Panc1 (cell line): ENCODE results near the gene TRIM41. TPM values are rescaled to one million over a fixed set of nuclear protein-coding genes. Genes with fewer than 3 reads are reported as not detected.

Experiments
- ATAC-seq: fragments of 200-7000 bp; cut with Tn5 transposase; 2 replicates; pipeline ENCODE4 v1.9.1; 2020; ENCODE audit warnings: mild to moderate bottlenecking, moderate library complexity
- BruUV-seq: library from RNA; stranded (reverse); fragments of 400-500 nt; replicated peaks from 2 replicates; lab custom pipeline; 2021; lab: Mats Ljungman, UMichigan
- CTCF ChIA-PET: fragments of 300-600 bp; sonication (Branson Sonifier 250); formaldehyde crosslinking; loops from one replicate; lab custom pipeline; 2022; ENCODE audit warnings: antibody characterized with exemption; lab: Charles Lee
- POLR2A ChIA-PET: fragments of 300-600 bp; sonication (Branson Sonifier 250); formaldehyde crosslinking; loops from one replicate; lab custom pipeline; 2022; ENCODE audit warnings: antibody characterized with exemption; lab: Charles Lee
- DNase-seq: peaks from one replicate; pipeline ENCODE4 v3.0.0-alpha.2; 2010; ENCODE audit warnings: low read depth, low spot score
- H3K27ac ChIP-seq: 2 replicates; pipeline ENCODE4 v1.5.1; 2011; ENCODE audit warnings: mild to moderate bottlenecking, low read length, inconsistent platforms
- H3K27me3 ChIP-seq: fragments of 200-500 bp; sonication (Bioruptor generic); 2 replicates; pipeline ENCODE4 v1.6.0; 2014; ENCODE audit warnings: low read length, inconsistent platforms; ENCODE audit not compliant: control insufficient read depth, insufficient read depth
- H3K36me3 ChIP-seq: fragments of 200-500 bp; sonication (Bioruptor generic); 2 replicates; pipeline ENCODE4 v1.5.1; 2014; ENCODE audit warnings: inconsistent platforms, mild to moderate bottlenecking, low read length, moderate library complexity; ENCODE audit not compliant: control insufficient read depth, insufficient read depth
- H3K4me1 ChIP-seq: 2 replicates; pipeline ENCODE4 v1.5.1; 2011; ENCODE audit warnings: inconsistent platforms, mild to moderate bottlenecking, low read length, moderate library complexity; ENCODE audit not compliant: control insufficient read depth, insufficient read depth
- H3K4me3 ChIP-seq, 2 experiments: 2 replicates each; pipeline ENCODE4 v1.5.1; 2011 to 2012; ENCODE audit warnings: low read depth in 2 of 2, low read length in 2 of 2, mild to moderate bottlenecking in 2 of 2, inconsistent platforms in 1 of 2, moderate library complexity in 1 of 2
- H3K9me3 ChIP-seq: fragments of 200-500 bp; sonication (Bioruptor generic); 2 replicates; pipeline ENCODE4 v1.5.1; 2014; ENCODE audit warnings: low read depth, mild to moderate bottlenecking, inconsistent platforms, low read length, moderate library complexity; ENCODE audit not compliant: control insufficient read depth, insufficient read depth
- POLR2AphosphoS5 ChIP-seq: IDR thresholded peaks from 2 replicates; pipeline ENCODE4 v1.6.1; 2012; ENCODE audit warnings: mild to moderate bottlenecking, low read depth, low read length, moderate library complexity
- SIN3A ChIP-seq: IDR thresholded peaks from 2 replicates; pipeline ENCODE4 v1.6.1; 2012; ENCODE audit warnings: low read depth, mild to moderate bottlenecking, low read length, moderate library complexity, borderline replicate concordance; ENCODE audit not compliant: insufficient read depth
- TCF7L2 ChIP-seq: IDR thresholded peaks from 2 replicates; pipeline ENCODE4 v1.6.1; 2011; ENCODE audit warnings: mild to moderate bottlenecking, low read depth, low read length, inconsistent platforms
- in situ Hi-C: cut with HindIII; loops from 2 replicates; pipeline ENCODE4 v1.10.0; 2016; ENCODE audit warnings: low sequenced_read_pairs, low pct_unique_long_range_greater_than_20kb
- intact Hi-C: fragments of 100-400 bp; cut with micrococcal nuclease; formaldehyde crosslinking; loops from one replicate; pipeline ENCODE4 v1.10.0; 2022; ENCODE audit not compliant: unreplicated experiment
- total RNA-seq: library from RNA; stranded (reverse); gene quantifications from one replicate; pipeline ENCODE4 v1.2.1, GENCODE V29; 2021; ENCODE audit not compliant: unreplicated experiment
- TF ChIP-seq, protein P1 (sequence below), 2 experiments: IDR thresholded peaks; 2 replicates each; pipeline ENCODE4 v1.6.1; 2011 to 2012; ENCODE audit warnings: low read depth in 2 of 2, control low read depth in 1 of 2, low read length in 1 of 2, mild to moderate bottlenecking in 1 of 2, moderate library complexity in 1 of 2; ENCODE audit not compliant: insufficient read depth in 1 of 2
- TF ChIP-seq, protein P2 (sequence below): fragments of 450-650 bp; IDR thresholded peaks from 2 replicates; pipeline ENCODE4 v1.5.1; 2017; ENCODE audit warnings: mild to moderate bottlenecking

The TRIM41 gene
- total RNA-seq, 1 experiment from 2014 or later: 58.3 TPM

DNA sequence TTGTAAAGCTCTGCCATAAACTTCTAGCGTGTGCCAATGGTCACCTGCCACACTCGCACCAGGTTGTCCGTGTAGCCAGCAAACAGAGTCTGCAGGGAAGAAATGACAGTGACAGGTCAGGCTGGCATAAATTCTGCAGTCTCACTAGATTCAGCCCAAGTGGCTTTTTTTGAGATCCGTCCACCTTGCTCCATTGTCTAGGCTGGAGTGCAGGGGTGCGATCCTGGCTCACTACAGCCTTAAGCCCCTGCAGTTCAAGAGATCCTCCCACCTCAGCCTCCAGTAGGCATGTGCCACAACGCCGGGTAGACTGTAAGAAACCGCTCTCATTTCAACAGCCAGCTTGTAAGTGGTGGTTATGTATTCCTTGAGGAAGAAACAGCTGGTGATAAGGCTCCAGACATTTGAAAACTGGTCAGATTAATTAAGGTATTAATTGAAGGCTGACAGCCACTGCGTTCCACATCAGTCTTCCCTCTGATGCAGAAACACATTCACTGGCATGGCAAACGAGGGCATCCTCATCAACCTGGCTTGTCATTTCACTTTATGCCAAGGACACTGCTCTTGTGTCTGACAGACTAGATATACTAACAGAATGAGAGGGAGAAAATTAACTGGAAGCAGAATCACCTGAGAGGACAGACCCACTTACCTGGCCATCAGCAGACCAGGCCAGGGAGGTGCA lies 14.0 kb downstream of the TRIM41 start:
- TF ChIP-seq, protein P1, sequence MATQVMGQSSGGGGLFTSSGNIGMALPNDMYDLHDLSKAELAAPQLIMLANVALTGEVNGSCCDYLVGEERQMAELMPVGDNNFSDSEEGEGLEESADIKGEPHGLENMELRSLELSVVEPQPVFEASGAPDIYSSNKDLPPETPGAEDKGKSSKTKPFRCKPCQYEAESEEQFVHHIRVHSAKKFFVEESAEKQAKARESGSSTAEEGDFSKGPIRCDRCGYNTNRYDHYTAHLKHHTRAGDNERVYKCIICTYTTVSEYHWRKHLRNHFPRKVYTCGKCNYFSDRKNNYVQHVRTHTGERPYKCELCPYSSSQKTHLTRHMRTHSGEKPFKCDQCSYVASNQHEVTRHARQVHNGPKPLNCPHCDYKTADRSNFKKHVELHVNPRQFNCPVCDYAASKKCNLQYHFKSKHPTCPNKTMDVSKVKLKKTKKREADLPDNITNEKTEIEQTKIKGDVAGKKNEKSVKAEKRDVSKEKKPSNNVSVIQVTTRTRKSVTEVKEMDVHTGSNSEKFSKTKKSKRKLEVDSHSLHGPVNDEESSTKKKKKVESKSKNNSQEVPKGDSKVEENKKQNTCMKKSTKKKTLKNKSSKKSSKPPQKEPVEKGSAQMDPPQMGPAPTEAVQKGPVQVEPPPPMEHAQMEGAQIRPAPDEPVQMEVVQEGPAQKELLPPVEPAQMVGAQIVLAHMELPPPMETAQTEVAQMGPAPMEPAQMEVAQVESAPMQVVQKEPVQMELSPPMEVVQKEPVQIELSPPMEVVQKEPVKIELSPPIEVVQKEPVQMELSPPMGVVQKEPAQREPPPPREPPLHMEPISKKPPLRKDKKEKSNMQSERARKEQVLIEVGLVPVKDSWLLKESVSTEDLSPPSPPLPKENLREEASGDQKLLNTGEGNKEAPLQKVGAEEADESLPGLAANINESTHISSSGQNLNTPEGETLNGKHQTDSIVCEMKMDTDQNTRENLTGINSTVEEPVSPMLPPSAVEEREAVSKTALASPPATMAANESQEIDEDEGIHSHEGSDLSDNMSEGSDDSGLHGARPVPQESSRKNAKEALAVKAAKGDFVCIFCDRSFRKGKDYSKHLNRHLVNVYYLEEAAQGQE (IDR thresholded peaks at IDR 0.05; ENCODE audit: insufficient read depth in 1 of 2, low read depth in 2 of 2, low read length in 1 of 2): no peak
- 0 out of 2 replicates have a peak, but pooled peaks have one; percentile 14 for TF ChIP-seq POLR2AphosphoS5
- DNase-seq (no peak), ATAC-seq (no peak)
- intact Hi-C loops (no loop called here), in situ Hi-C loops (no loop called here)
- no peak overlapping the region for H3K27ac ChIP-seq
- no peak overlapping the region for H3K4me3 ChIP-seq
- H3K27me3 ChIP-seq: no peaks in the 10 kb centered on the region
- ChIA-PET POLR2A (no interaction called here), CTCF (no interaction called here)
- H3K36me3 ChIP-seq: peaks cover 35% of the 10 kb centered on the region
- peaks cover 20% of the 10 kb centered on the region for H3K4me1 ChIP-seq
- BruUV-seq: no TSS peak
- no peaks in the 10 kb centered on the region for H3K9me3 ChIP-seq

DNA sequence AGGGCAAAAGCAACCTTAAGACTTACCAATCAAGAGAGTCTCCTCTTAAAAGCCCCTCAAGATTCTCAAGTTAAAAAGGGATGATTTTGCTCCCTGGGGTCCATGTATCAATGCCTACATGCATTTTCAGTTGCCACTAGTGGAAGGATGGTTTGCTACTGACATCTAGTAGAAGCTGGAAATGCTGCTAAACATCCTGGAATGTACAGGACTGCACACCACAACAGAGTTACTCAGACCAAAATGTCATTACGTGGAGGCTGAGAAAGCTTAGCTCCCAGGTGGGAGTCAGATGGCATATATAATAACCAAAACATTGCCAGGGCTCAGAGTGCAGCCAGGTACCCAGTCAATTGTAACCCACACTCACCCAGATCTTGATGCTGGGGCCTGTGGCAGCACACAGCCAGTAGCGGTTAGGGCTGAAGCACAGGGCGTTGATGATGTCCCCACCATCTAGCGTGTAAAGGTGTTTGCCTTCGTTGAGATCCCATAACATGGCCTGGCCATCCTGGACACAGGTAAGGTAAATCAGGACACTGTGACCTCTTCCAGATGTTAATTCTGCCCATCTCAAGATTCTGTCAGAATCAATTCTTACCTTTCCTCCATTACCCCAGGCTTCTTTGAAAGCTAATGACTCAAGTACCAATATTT lies 14.8 kb downstream of the TRIM41 start:
- H3K27ac ChIP-seq: no peak overlapping the region
- H3K9me3 ChIP-seq: no peaks in the 10 kb centered on the region
- ChIA-PET CTCF (no interaction called here), POLR2A (no interaction called here)
- no peaks in the 10 kb centered on the region for H3K27me3 ChIP-seq
- TF ChIP-seq SIN3A (no peak), TCF7L2 (no peak), POLR2AphosphoS5 (no peak; the same call in 1 of the 2 replicates)
- TF ChIP-seq, protein P1 (IDR thresholded peaks at IDR 0.05; ENCODE audit: insufficient read depth in 1 of 2, low read depth in 2 of 2, low read length in 1 of 2): no peak
- TF ChIP-seq, protein P2, sequence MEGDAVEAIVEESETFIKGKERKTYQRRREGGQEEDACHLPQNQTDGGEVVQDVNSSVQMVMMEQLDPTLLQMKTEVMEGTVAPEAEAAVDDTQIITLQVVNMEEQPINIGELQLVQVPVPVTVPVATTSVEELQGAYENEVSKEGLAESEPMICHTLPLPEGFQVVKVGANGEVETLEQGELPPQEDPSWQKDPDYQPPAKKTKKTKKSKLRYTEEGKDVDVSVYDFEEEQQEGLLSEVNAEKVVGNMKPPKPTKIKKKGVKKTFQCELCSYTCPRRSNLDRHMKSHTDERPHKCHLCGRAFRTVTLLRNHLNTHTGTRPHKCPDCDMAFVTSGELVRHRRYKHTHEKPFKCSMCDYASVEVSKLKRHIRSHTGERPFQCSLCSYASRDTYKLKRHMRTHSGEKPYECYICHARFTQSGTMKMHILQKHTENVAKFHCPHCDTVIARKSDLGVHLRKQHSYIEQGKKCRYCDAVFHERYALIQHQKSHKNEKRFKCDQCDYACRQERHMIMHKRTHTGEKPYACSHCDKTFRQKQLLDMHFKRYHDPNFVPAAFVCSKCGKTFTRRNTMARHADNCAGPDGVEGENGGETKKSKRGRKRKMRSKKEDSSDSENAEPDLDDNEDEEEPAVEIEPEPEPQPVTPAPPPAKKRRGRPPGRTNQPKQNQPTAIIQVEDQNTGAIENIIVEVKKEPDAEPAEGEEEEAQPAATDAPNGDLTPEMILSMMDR: no peak
- TSS peak; percentile 13 for BruUV-seq
- in situ Hi-C loops: no loop called here
- H3K4me3 ChIP-seq: no peak overlapping the region
- intact Hi-C loops: no loop called here
- peaks cover 41% of the 10 kb centered on the region for H3K36me3 ChIP-seq
- H3K4me1 ChIP-seq: peaks cover 20% of the 10 kb centered on the region
- DNase-seq (no peak), ATAC-seq (no peak)
